Cortex of kidney (tissue), 1 donor: Measurements from ENCODE around the gene TRIM44.
"Not testable (repeated sequence)": the region's sequence is repeated elsewhere in the genome, so short reads cannot be mapped to it uniquely, and the experiment has no call there.

ENCODE experiments used
- DNase-seq: peaks from one replicate; lab custom pipeline; 2025; lab: John Stamatoyannopoulos, UW

TRIM44 gene

DNA sequence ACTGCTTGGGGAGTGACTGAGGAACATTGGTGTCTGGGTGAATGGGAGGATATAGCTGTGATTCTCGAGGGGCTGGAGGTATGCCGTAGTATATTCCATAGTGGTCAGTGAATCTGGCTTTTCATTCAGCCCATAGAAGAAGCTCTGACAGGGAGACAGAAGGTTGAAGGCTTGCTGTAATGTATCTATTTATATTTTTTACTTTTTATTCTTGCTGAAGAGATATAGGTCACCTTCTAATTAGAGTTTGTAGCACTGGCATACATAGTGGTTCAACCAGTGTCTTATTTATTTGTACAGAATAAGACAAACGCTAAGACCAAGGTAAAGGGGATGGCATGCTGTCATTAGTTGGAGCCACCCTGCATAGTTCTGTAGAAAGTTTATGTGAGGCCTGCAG lies 10.0 kb downstream of the TRIM44 start:
- no peak for DNase-seq

DNA sequence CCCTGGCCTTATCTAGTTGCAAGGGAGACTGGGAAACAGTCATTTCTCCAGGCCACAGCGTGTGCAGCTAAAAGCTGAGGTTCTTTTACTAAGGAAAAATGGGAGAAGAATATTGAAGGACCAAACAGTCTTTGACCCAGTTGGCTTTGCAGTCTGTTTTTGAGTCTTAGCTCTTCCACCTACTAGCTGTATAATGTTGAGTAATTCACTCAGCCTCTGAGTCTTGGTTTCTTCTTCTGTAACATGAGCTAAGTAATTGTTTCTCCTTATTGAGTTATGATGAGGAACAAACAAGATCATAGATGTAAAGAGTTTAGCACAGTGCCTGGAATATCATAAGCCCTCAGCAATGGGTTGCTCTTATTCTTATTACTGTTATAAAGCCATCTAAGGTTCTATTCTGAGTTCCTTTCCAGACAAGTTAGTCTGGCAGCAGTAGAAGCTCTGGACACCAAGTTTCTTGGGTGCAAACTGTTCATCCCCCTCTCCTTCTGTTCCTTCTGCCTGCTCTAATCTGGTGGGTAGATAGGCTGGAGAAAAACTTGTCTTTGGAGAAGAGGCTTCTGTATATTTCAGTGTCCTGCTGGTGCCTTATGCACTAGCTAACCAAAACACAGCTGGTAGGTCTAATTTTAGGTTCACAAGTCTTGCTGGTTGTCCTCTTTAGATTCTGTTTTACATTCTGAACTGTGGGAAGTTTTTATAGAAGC lies 13.5 kb downstream of the TRIM44 start:
- no peak for DNase-seq

DNA sequence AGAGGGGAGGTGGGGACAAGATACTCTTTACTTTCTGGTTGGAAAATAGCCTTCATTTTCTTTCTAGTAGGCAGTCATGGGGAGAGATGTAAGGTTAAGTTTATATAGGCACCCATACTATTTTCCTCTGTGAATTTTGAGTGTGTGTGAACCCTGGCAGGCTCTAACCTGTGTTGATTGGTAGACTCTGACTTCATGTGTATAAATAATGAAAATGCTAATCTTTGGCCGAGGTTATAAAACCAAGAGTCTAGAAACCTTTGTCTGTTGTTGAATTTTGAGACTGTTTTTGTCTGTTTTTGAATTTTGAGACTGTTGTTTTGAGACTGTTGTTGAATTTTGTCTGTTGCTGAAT lies 14.0 kb downstream of the TRIM44 start:
- no peak for DNase-seq

DNA sequence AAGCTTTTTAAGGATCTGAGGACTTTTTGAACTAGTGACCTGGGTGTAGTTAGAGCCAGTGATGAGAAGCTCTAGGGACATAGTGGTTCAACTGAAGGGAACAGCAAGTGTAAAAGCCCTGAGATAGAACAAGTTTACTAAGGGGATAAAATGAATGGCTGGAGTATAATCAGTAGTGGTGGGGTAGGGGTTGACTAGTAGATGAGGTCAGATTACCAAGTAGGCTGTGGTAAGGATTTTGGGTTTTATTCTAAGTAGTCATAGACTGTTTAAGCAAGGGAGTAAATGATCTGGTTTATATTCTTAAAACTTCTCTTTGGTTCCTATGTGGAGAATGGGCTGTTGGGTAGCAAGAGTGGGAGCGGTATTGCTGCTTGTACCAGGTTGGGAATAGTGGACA lies 15.3 kb downstream of the TRIM44 start:
- no peak for DNase-seq

DNA sequence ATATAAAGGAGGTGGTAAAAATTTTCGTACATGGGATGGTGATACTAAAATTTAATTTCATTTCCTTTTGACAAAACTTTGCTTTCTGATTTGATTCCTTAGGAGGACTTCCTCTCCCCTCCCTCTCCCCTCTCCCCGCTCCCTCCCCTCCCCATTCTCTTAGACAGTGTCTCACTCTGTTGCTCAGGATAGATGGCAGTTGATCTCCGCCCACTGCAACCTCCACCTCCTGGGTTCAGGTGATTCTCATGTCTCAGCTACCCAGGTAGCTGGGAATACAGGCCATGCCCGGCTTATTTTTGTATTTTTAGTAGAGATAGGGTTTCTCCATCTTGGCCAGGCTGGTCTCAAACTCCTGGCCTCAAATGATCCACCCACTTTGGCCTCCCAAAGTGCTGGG lies 15.9 kb downstream of the TRIM44 start:
- no peak for DNase-seq

DNA sequence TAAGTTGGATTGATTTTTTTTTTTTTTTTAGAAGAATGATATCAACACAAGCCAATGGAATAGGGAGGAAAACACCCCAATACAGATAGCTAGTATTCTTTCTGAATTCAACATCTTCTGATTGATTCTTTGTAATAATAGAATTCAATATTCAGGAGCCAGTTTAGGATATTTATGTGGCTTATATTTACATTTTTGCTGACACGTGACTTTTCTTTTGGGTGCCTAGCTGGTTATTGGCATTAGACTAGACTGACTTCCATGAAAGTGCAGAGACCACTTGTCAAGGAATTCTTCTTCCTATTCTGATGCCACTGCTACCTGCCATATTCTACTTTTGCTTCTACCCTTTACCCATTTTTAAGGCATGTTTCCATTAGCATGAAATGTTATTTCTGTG lies 16.4 kb downstream of the TRIM44 start:
- no peak for DNase-seq

DNA sequence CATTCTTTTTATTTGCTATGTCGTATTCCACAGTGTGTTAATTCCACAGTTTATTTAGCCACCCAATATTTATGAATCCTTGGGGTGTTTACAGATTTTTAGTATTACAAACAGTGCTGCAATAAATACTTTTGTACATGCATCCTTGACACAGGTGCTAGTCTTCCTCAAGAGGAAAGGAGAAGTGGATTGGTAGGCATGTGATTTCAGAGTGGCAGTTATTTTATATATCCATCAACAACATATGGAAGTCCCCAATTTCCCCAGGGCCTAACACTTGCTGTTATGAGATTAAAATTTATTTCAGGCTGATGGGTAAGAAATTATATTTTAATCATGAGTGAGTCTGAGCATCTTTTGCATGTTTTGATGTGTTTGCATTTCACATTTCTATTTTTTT lies 17.9 kb downstream of the TRIM44 start:
- DNase-seq: no peak

DNA sequence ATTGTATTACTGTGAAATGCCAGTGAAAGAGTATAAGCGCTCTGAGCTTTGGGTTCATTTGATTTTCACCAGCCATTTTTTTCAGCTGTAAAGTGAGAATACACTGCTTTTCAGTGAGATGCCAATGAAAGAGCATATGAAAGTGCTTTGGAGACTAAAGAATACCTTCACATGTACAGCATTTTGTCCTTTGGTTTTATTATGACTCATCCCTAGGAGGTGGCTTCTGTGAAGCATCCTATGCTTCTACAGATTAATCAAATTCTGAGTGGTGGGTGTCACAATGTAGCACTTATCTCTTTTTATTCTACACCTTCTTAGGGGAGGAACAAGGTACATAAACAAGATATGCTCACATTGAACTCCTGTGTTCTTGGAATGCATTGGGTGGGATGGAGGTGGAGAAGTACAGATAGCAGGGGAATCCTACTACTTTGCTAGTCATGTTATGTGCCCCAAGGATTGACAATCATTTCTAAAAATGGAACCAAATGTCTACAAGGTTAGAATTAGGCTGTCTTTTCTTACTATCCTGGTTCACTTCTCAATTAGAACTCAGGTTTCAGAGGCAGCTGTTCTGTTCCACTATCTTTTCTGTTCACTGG lies 18.7 kb downstream of the TRIM44 start:
- no peak for DNase-seq

DNA sequence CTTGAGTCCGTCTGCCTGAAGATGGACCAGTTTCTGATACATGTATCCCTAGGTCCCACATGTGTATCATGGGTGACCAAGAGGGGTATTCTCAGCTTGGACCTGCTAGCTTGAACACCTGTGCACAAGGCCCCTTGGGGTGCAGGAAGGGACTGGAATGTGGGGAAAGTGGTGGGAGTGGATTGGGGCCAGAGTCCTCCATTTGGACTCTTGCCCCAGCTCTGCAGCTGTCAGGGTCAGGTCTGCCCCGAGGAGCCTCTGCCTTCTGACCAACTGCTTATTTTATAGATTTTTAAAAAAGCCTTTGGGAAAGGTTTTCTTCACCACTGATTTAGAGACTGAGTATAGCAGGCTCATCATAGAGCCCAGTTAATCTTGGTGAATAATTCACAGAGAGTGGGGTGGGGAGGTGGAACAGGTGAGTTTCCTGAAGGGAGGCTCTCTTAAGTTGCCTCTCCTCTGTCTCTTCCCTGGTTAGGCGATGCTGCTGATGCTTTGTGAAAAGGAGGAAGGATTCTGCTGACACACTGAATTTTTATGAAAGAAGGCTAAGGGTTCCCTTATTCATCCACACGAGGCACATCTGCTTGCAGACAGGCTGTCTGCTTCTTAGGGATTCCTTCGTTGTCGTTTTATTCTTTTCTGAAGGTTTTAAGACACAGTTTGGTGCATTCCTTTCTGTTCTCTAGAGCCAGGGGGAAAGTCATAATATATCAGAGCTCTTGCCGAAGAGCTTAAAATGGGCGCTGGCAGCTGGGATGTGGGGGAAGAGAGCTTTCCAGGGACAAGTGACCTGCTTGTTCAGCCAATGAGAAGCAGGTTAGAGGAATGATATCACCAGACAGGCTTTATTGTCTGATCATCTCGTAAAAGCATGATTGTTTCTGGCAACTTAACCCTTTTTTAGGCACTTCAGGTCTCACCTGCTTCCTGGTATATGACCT lies 19.9 kb downstream of the TRIM44 start:
- DNase-seq: no peak

DNA sequence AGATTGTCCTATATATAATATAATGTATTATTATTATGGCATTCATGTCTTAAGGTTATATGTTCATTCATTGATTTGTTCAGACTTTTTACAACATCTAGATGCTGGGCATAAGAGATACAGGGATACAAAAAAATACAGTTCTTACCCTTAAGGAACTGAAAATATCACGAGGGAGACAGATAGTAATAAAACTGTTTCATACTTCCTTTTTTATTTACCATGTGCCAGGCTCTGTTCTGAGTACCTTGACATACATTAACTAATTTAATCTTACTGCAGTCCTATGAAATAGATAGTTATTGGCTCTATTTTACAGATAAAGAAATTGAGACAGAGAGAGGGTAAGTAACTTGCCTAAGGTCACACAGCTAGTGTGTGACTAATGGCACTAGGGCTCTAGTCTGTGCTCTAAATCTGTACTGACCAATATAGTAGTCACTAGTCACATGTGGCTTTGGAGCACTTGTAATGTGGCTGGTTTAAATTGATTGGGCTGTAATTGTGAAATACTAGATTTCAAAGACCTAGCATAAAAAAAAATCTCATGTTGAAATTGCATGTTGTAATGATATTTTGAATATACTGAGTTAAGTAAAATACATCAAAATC lies 21.3 kb downstream of the TRIM44 start:
- no peak for DNase-seq

DNA sequence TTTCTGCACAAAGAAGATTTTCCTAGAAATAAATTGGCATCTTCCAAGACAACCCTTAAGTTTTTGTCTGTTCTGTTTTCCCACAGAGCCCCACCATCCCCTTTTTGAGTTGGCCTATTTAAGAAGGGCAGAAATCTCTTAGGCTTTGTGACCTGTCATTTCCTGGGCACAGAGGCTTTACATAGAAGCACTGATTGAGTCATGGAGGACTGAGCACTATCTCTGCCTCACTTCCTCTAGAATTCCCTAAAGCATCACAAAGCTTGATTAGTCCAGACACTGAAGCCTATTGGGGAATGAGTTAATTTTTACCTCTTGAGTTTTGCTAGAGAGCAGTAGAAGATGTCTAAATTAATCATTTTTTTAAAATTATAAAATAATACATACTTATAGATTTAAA lies 25.4 kb downstream of the TRIM44 start:
- no peak for DNase-seq

DNA sequence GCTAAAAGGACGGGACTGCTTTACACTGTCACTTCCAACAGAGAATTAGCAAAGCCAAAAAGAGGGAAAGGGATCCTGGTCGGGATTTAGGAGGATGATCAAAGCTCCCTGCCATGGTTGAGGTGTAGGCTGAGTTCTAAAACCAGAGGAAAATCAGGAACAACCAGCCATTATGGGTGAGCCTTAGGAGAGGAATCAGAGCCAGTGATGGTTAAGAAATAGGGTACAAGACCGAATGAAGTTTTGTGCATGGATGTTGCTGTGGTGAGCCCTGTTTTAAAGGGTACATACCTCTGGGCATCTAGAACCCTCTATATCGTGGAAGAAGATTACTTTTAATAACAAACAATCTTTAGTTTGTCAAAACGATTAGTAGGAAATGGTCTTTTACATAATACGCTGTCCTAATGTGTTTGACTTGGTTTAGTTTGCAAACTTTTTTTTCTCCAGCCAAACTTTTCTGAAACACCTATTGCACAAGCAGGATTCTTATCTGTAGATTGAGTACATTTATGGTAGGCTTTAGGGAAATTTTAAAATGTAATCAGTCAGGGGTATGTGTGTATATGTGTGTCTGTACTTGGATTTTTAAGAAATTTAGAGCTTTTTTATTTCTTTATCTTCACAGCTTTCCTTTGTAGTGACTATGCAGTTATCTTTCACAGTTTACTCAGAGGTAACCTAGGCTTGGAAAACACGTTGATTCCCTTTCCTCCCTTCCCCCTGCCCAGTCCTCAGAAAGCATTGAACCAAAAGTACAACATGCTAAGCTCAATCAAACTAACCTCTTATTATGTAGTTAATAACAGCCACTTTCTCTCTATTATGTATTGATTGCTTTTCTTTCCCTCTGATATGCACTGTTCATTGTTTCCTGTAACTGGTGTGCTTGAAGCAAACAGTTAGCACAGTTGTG lies 26.8 kb downstream of the TRIM44 start:
- no peak for DNase-seq

DNA sequence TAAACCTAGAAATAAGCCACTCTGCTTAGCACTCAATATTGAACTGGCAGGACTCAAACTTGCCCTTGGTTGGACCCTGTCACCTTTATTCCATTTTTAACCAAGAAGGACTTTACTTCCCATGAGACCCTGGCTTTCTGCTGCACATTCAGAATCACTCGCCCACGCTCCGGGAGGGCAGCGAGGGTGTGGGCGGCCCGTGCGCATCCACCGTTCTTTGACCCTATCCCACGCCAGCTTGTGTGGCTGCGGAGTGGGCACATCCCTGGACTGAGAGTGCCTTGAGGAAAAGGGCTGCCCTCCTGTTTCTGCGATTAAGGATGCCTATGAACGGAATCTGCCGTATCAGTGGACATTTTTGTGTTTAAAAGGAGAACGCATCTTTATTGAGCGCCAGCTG lies 39.6 kb downstream of the TRIM44 start:
- no peak for DNase-seq

DNA sequence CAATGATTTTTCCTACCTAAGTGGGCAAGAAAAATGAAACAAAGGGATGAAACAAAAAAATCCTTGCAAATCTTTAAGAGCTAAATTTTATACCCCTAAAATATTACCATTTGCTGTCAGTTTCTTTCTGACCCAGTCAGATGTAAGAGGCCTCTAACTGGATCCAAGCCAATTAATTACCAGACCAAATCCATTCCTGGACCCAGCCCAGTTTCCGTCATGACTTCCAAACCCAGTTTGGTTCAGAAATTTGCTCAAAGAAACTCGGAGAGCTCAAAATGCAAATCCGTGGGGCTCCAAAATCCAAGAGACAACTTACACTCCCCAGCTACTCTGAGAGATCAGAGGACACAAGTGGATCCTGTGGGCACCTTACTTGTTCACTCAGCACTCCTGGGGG lies 46.8 kb downstream of the TRIM44 start:
- DNase-seq: no peak

DNA sequence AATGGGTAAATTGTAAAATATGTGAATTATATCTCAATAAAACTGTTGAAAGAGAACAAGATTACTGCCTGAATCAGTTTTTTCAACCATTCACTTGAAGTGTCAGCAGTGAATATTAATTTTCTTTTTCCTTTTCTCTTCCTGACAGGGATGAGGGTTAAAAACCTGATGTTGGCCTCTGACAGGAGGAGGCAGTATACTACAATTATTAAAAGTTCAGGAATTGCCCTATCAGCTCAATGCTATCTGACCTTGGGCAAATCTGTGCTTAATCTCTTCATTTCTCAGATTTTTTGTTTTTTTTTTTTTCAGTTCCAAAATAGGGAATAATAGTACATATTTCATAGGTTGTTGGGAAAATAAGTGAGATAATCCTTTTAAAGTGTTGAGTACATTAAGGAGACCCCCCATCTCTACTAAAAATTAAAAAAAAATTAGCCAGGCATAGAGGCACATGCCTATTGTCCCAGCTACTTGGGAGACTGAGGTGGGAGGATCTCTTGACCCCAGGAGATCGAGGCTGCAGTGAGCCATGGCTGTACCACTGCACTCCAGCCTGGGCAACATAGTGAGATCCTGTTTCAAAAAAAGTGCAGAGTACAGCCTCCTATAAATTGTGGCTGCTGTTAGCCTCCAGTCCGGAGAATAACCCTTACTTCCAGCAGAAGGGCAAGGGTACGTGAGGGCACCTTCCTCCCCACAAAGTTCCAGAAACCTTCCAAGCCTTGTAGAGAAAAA lies 48.8 kb downstream of the TRIM44 start:
- no peak for DNase-seq

DNA sequence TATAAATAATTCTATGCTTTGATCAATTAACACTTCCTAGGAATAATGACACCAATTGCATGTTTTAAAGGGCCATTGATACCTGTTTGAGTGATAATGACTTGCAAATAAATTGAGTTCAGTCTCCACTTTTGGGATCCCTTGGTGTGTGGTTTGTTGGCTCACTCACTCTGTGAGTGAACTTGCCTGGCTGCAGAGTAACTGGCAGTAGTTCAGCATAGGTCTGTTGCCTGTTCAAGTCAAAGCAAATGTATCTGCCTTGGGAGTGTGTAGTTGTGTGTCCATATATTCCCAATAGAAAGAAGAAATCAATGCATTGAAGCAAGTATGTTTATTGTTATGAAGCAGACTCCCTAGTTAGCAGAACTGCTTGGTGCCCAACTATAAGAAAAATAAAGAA lies 49.3 kb downstream of the TRIM44 start:
- no peak for DNase-seq

DNA sequence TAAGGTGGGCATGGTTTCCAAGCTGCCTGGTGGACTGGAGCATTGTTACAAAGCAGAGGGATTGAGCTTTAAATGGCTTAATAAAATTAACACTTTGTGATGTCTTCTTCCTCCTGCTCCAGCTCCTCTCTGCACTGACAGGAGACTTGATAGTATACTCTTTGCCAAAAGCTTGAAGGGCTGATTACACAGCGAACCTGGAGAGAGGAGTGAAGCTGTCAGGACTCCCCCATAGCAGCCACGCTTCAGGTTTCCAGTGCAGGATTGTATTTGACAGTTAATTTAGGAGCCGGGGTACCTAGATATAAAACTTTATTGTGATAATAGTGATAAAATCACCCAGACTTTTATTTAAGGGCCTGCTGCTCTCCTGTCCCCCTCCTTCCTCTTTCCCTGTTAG lies 50.0 kb downstream of the TRIM44 start:
- no peak for DNase-seq

DNA sequence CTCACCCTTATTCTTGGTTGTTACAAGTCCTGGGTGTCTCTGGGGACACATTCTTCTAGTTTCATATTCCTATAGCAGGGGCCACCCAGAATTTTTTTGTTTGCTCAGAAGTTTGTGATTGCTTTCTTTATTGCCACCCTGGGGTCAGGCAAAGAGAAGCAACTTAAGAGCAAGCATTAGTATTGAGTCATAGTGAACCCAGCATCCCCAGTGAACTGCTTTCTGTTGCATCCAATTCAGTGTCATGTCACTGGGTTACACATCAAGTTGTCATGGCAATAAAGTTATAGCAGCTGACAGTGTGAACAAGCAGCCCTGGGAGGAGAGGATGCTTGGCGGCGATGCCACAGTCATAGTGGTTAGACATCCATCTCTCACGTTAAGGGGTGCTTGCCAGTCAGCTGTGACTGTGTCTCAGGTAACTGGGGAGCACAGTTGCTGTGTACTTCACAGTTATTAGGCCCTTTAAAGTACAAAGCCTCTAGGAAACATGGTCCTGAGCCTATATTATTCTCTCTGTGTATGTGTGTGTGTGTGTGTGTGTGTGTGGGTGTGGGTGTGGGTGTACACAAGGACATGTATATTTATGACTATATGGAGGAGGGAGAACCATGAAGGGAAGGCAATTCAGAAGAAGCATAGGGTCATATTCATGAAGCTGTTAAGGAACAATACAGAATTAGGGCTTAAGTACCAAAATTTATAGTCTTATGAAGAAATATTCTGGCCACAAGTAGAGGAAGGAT lies 52.5 kb downstream of the TRIM44 start:
- DNase-seq: no peak

DNA sequence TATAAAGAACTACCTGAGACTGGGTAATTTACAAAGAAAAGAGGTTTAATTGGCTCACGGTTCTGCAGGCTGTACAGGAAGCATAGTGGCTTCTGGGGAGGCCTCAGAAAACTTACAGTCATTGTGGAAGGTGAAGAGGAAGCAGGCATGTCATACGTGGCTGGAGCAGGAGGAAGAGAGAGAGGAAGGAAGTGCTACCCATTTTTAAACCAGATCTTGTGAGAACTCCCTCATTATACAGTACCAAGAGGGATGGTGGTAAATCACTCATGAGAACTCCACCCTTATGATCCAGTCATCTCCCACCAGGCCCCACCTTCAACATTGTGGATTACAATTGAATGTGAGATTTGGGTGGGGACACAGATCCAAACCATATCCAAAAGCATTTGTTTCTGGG lies 53.1 kb downstream of the TRIM44 start:
- DNase-seq: not testable (repeated sequence)

DNA sequence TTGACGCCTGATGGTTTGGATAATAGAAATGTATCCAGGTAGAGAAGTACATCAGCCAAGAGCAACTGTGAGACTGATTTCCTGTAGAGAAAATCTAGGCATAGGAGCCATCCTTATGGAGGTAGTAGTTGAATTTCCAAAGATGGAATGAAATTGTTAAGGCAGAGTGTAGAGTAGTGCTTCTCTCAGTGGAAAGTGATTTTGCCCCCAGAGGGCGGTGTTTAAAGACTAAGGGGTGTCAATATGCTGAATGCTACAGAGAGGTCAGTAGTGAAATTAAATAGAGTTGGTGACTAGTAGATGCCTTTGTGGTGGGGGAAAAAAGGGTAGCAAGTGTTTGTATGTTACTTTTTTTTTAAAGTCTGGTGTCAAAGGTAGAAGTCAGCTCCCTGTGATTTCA lies 54.5 kb downstream of the TRIM44 start:
- DNase-seq: no peak
